GM12878 (cell line): ENCODE results near the gene NRXN3. TPM values are rescaled to one million over a fixed set of nuclear protein-coding genes. Genes with fewer than 3 reads are reported as not detected.

Source experiments
- ATAC-seq: fragments of 200-7000 bp; cut with Tn5 transposase; 3 replicates; pipeline ENCODE4 v1.9.1; 2020; ENCODE audit warnings: mild to moderate bottlenecking, moderate library complexity
- BruUV-seq: library from RNA; stranded (reverse); fragments of 400-500 nt; replicated peaks from 2 replicates; lab custom pipeline; 2021; lab: Mats Ljungman, UMichigan
- CTCF ChIA-PET: fragments of 300-600 bp; sonication (Branson Sonifier 250); formaldehyde crosslinking; extraction: SDS; loops from one replicate; lab custom pipeline; 2021; ENCODE audit warnings: inconsistent platforms; lab: Yijun Ruan, JAX
- POLR2A ChIA-PET: fragments of 350-600 bp; formaldehyde crosslinking; extraction: SDS; loops from one replicate; lab custom pipeline; 2021; ENCODE audit warnings: inconsistent platforms; lab: Charles Lee
- RAD21 ChIA-PET: fragments of 300-600 bp; sonication (Branson Sonifier 250); formaldehyde crosslinking; loops from one replicate; lab custom pipeline; 2023; ENCODE audit warnings: antibody characterized with exemption; ENCODE audit not compliant: unreplicated experiment; lab: Charles Lee
- SMC1A ChIA-PET: fragments of 300-600 bp; sonication (Branson Sonifier 250); formaldehyde crosslinking; loops from one replicate; lab custom pipeline; 2023; ENCODE audit not compliant: unreplicated experiment, uncharacterized antibody; lab: Charles Lee
- DNase-seq: peaks from one replicate; pipeline ENCODE4 v3.0.0-alpha.2; 2011; ENCODE audit warnings: low read depth, low spot score
- FAIRE-seq: peaks from 3 replicates; lab custom pipeline; 2011; peaks lifted over from hg19 to GRCh38; lab: Jason Lieb, UNC
- H2AFZ ChIP-seq: 2 replicates; pipeline ENCODE4 v1.6.0; 2011; ENCODE audit warnings: low read depth, low read length, control low read depth; ENCODE audit not compliant: control insufficient read depth
- H3K27ac ChIP-seq: 2 replicates; pipeline ENCODE4 v1.5.1; 2011; ENCODE audit warnings: control low read depth; ENCODE audit not compliant: control insufficient read depth, insufficient read depth
- H3K27me3 ChIP-seq, 2 experiments: replicated peaks in 1 of 2; 2 replicates each; pipeline versions ENCODE4 v1.6.0 to v1.6.1; 2011; ENCODE audit warnings: low read length in 1 of 2; ENCODE audit not compliant: control insufficient read depth in 2 of 2, insufficient read depth in 2 of 2
- H3K36me3 ChIP-seq, 2 experiments: 2 replicates each; pipeline ENCODE4 v1.5.1; 2011; ENCODE audit warnings: low read length in 1 of 2; ENCODE audit not compliant: control insufficient read depth in 2 of 2, insufficient read depth in 2 of 2
- H3K4me1 ChIP-seq: 2 replicates; pipeline ENCODE4 v1.6.1; 2011; ENCODE audit warnings: mild to moderate bottlenecking, low read length, moderate library complexity, mixed read lengths; ENCODE audit not compliant: control insufficient read depth, insufficient read depth
- H3K4me2 ChIP-seq: 2 replicates; pipeline ENCODE4 v1.6.0; 2011; ENCODE audit warnings: control low read depth; ENCODE audit not compliant: control insufficient read depth, insufficient read depth
- H3K4me3 ChIP-seq: fragments of 200-600 bp; sonication (generic); 2 replicates; pipeline ENCODE4 v1.5.1; 2016
- H3K79me2 ChIP-seq: 2 replicates; pipeline ENCODE4 v1.6.0; 2011; ENCODE audit warnings: low read length; ENCODE audit not compliant: control insufficient read depth, insufficient read depth
- H3K9ac ChIP-seq: 2 replicates; pipeline ENCODE4 v1.8.0; 2011; ENCODE audit warnings: low read length, control low read depth, mixed read lengths; ENCODE audit not compliant: control insufficient read depth, insufficient read depth
- H3K9me3 ChIP-seq: replicated peaks from 3 replicates; pipeline ENCODE4 v1.5.1; 2011; ENCODE audit warnings: mild to moderate bottlenecking, low read length; ENCODE audit not compliant: control insufficient read depth, insufficient read depth
- H4K20me1 ChIP-seq: 2 replicates; pipeline ENCODE4 v1.6.0; 2011; ENCODE audit not compliant: control insufficient read depth, insufficient read depth
- CHD4 ChIP-seq: fragments of 200-600 bp; sonication (generic); IDR thresholded peaks from 2 replicates; pipeline ENCODE4 v1.6.1; 2016; ENCODE audit warnings: mild to moderate bottlenecking
- CREB1 ChIP-seq: IDR thresholded peaks from 2 replicates; pipeline ENCODE4 v1.6.1; 2012; ENCODE audit warnings: low read depth, mild to moderate bottlenecking, inconsistent platforms
- PML ChIP-seq: IDR thresholded peaks from 2 replicates; pipeline ENCODE4 v1.6.1; 2012; ENCODE audit warnings: low read length, inconsistent platforms
- RCOR1 ChIP-seq: conservative IDR thresholded peaks from 2 replicates; pipeline ENCODE4 v1.6.1; 2012; ENCODE audit warnings: low read depth, low read length, improper control_type of control experiment
- SMAD5 ChIP-seq: IDR thresholded peaks from 2 replicates; pipeline ENCODE4 v1.6.1; 2016; ENCODE audit warnings: antibody characterized with exemption, low read depth
- SRF ChIP-seq, 2 experiments: IDR thresholded peaks; 2 replicates each; pipeline ENCODE4 v1.6.1; 2011; ENCODE audit warnings: low read depth in 2 of 2, low read length in 2 of 2, mild to moderate bottlenecking in 1 of 2, moderate library complexity in 1 of 2
- TARDBP ChIP-seq: IDR thresholded peaks from 2 replicates; pipeline ENCODE4 v1.6.1; 2016; ENCODE audit warnings: borderline replicate concordance
- WGBS: methylation state at CpG from one replicate; pipeline ENCODE4 v1.1.6; 2016; ENCODE audit warnings: low lambda C conversion rate; ENCODE audit not compliant: insufficient replicate concordance, insufficient coverage; ENCODE audit errors: missing lambda C conversion rate; 5-methylcytosine and 5-hydroxymethylcytosine counted together
- in situ Hi-C: fragments of 300-500 bp; cut with MboI; formaldehyde crosslinking; loops from 9 replicates; pipeline ENCODE4 v1.14.3; 2018; ENCODE audit warnings: mixed read lengths
- intact Hi-C: fragments of 100-400 bp; cut with micrococcal nuclease; formaldehyde crosslinking; loops from one replicate; pipeline ENCODE4 v1.14.2; 2022; ENCODE audit not compliant: unreplicated experiment
- polyA plus RNA-seq, 11 experiments: library from polyadenylated mRNA; depleted of rRNA in 4 of 11; unstranded in 6 of 11; stranded (reverse) in 5 of 11; fragments of >200 nt; fragmentation: Nextera tagmentation in 4 of 11; fragmentation: Illumina TruSeq in 1 of 11; extraction: Ambion mirVana in 4 of 11; extraction: Trizol in 1 of 11; gene quantifications; 1 replicate in 1 of 11; 2 replicates in 10 of 11; pipeline versions ENCODE4 v1.2.1 to v1.2.3, GENCODE V29; 2011 to 2016; ENCODE audit warnings: inconsistent platforms in 2 of 11, missing spikeins in 2 of 11, low read depth in 1 of 11
- total RNA-seq, 4 experiments: library from RNA; depleted of rRNA in 3 of 4; stranded (reverse); fragments of >200 nt in 3 of 4; fragmentation: Illumina TruSeq in 1 of 4; extraction: Trizol in 1 of 4; gene quantifications; 2 replicates each; pipeline versions ENCODE4 v1.2.1 to v1.2.3, GENCODE V29; 2013 to 2021

NRXN3 gene
- total and polyA plus RNA-seq, 10 of the 15 experiments (the other 5 are each of a cell fraction or from before 2014, with no cell fraction given), result 0.52 to 3.3 (median 1.4) TPM

- no peaks in the 10 kb centered on the region for H3K9me3 ChIP-seq
- FAIRE-seq (no peak), DNase-seq (no peak), ATAC-seq (no peak)
- H3K27ac ChIP-seq, result no peak overlapping the region
- 48% methylated on average over 3 of the region's 3 CpGs for WGBS
- ChIA-PET POLR2A (no interaction called here), SMC1A (no interaction called here), CTCF (no interaction called here), RAD21 (no interaction called here)
- no peaks in the 10 kb centered on the region for H3K27me3 ChIP-seq
- H4K20me1 ChIP-seq, result no peaks in the 10 kb centered on the region
- no peak for TF ChIP-seq SRF (IDR thresholded peaks at IDR 0.05; ENCODE audit: low read depth in 2 of 2, low read length in 2 of 2)
- no peak for TF ChIP-seq PML
- no peak for TF ChIP-seq SMAD5
- no peak for TF ChIP-seq CREB1
- TF ChIP-seq RCOR1, result no peak
- no peak overlapping the region for H3K4me2 ChIP-seq
- no peak overlapping the region for H2AFZ ChIP-seq
- BruUV-seq, result no TSS peak
- in situ Hi-C loops (no loop called here), intact Hi-C loops (no loop called here)
- H3K4me1 ChIP-seq, result no peaks in the 10 kb centered on the region
- no peak overlapping the region for H3K9ac ChIP-seq
- no peaks in the 10 kb centered on the region; a peak in 1 of 4 replicates for H3K36me3 ChIP-seq
- H3K4me3 ChIP-seq, result no peak overlapping the region
- no peaks in the 10 kb centered on the region for H3K79me2 ChIP-seq
Measured at GRCh38 chr14:79098324-79098723, 928.2 kb downstream of the NRXN3 start.

- H3K9me3 ChIP-seq, result no peaks in the 10 kb centered on the region
- H3K4me2 ChIP-seq, result no peak overlapping the region
- no peak overlapping the region for H3K27ac ChIP-seq
- RAD21 ChIA-PET, result no interaction called here
- in situ Hi-C loops (no loop called here), intact Hi-C loops (no loop called here)
- no peaks in the 10 kb centered on the region for H3K27me3 ChIP-seq
- SMC1A ChIA-PET, result no interaction called here
- no TSS peak for BruUV-seq
- TF ChIP-seq CHD4 (no peak), TARDBP (no peak)
- FAIRE-seq, result no peak
- no peak overlapping the region for H3K9ac ChIP-seq
- DNase-seq, result no peak
- CTCF ChIA-PET, result interaction anchor here (1.5 kb wide), 1 partner anchor 9 kb away, joined by 3 read pairs; no protein-coding TSS in a partner anchor
- peak; percentile 62 for ATAC-seq
- H3K4me1 ChIP-seq, result no peaks in the 10 kb centered on the region
- no peak overlapping the region for H3K4me3 ChIP-seq
- H3K79me2 ChIP-seq, result no peaks in the 10 kb centered on the region
- H2AFZ ChIP-seq, result no peak overlapping the region
- WGBS, result 28% methylated on average over 1 of the region's 1 CpG
- POLR2A ChIA-PET, result no interaction called here
- no peaks in the 10 kb centered on the region for H4K20me1 ChIP-seq
- no peaks in the 10 kb centered on the region; a peak in 1 of 4 replicates for H3K36me3 ChIP-seq
Measured at GRCh38 chr14:79100578-79100977, 930.4 kb downstream of the NRXN3 start.
